Measurements from ENCODE around the gene NOSIP.

NOSIP gene

GRCh38 chr19:49507803-49508494, 72.4 kb downstream of the NOSIP start:
- no peak for DNase-seq (ENCODE audit: low spot score)

- DNase-seq (ENCODE audit: low spot score) = peak; percentile 54
These were observed 73.7 kb downstream of the NOSIP start for GRCh38 chr19:49506575-49507105.

Data from Ammon's horn (tissue), 1 donor.